Testis (tissue), 3 donors: ENCODE measurements around the gene FHOD3. TPM values are rescaled to one million over a fixed set of nuclear protein-coding genes. Genes with fewer than 3 reads are reported as not detected.

ENCODE experiments used
- DNase-seq: peaks from one replicate; pipeline ENCODE4 v3.0.0-alpha.2; 2019
- H3K27ac ChIP-seq, 2 donors: fragments of 200-600 bp; sonication (generic); one replicate each; pipeline ENCODE4 v1.5.1; 2019
- H3K27me3 ChIP-seq: fragments of 200-600 bp; sonication (generic); one replicate; pipeline ENCODE4 v1.5.1; 2019
- H3K36me3 ChIP-seq: fragments of 200-600 bp; sonication (generic); one replicate; pipeline ENCODE4 v1.5.1; 2017; ENCODE audit warnings: low read depth; ENCODE audit errors: missing control alignments
- H3K4me1 ChIP-seq: fragments of 200-600 bp; sonication (generic); one replicate; pipeline ENCODE4 v1.5.1; 2019
- H3K4me3 ChIP-seq, 2 donors: fragments of 200-600 bp; sonication (generic); one replicate each; pipeline ENCODE4 v1.5.1; 2017 to 2019
- H3K9me3 ChIP-seq: fragments of 200-600 bp; sonication (generic); one replicate; pipeline ENCODE4 v1.5.1; 2017
- CTCF ChIP-seq, 3 experiments: fragments of 450-650 bp in 2 of 3; fragments of 200-600 bp in 1 of 3; sonication (generic) in 1 of 3; IDR thresholded peaks; one replicate each; pipeline ENCODE4 v1.5.1; 2016 to 2019; ENCODE audit warnings: antibody characterized with exemption in 3 of 3, mild to moderate bottlenecking in 2 of 3, moderate library complexity in 1 of 3
- POLR2A ChIP-seq: fragments of 450-650 bp; IDR thresholded peaks from one replicate; pipeline ENCODE4 v1.6.1; 2017; ENCODE audit warnings: antibody characterized with exemption, mild to moderate bottlenecking, moderate library complexity
- WGBS, 2 donors: methylation state at CpG; one replicate each; pipeline ENCODE4 v1.1.5; 2018; 5-methylcytosine and 5-hydroxymethylcytosine counted together
- intact Hi-C: fragments of 100-400 bp; cut with DNase I; formaldehyde crosslinking; loops from one replicate; pipeline ENCODE4 v1.15.1; 2023; ENCODE audit warnings: low total_unique reads
- polyA plus RNA-seq: library from polyadenylated mRNA; stranded (reverse); fragments of 350-450 nt; fragmentation: Illumina TruSeq; extraction: RNeasy Lipid Tissue Mini Kit (QIAGEN cat#74804); gene quantifications from one replicate; pipeline ENCODE4 v1.2.3, GENCODE V29; 2014; ENCODE audit warnings: low read depth, low replicate concordance; ENCODE audit not compliant: insufficient read depth
- total RNA-seq, 2 donors: library from RNA; depleted of rRNA; stranded (reverse); fragments of >200 nt; gene quantifications; one replicate each; pipeline ENCODE4 v1.2.3, GENCODE V29; 2016

Gene FHOD3
- total and polyA plus RNA-seq, 3 donors from 2014 or later = 6.5 to 46.8 (median 37.3) TPM

GRCh38 chr18:36734596-36734995 lies 437.1 kb downstream of the FHOD3 start:
- H3K4me3 ChIP-seq = no peak overlapping the region
- no peak overlapping the region for H3K27ac ChIP-seq
- no peak for TF ChIP-seq CTCF (IDR thresholded peaks at IDR 0.05)
- no peak for TF ChIP-seq POLR2A
- H3K36me3 ChIP-seq = no peaks in the 10 kb centered on the region
- 86 to 89% methylated on average over 4 of the region's 4 CpGs for WGBS, 2 donors
- H3K4me1 ChIP-seq = no peaks in the 10 kb centered on the region
- H3K27me3 ChIP-seq = no peaks in the 10 kb centered on the region
- intact Hi-C loops = no loop called here
- DNase-seq = no peak
- H3K9me3 ChIP-seq = no peaks in the 10 kb centered on the region

DNA sequence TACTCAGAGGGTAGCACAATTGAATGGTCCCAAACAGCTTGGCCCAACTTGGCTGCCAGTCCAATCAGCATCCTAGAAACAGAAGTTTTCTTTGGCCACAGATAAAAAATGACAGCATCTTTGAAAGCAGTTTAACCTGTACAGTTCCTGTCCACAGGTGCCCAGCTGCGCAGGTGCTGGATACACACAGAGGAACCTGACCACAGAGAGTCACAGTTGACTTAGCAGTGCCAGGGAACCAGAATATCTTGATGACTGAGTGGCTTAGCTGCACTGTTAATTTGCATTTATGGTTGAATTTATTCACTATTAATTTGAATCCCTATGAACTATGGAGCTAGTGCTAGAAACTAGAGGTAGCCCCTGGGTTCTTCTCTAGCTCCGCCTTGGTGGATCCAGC lies 437.6 kb downstream of the FHOD3 start:
- WGBS, 2 donors = 87 to 100% methylated on average over 2 of the region's 2 CpGs
- H3K4me1 ChIP-seq = no peaks in the 10 kb centered on the region
- no peaks in the 10 kb centered on the region for H3K9me3 ChIP-seq
- DNase-seq = no peak
- TF ChIP-seq CTCF (IDR thresholded peaks at IDR 0.05) = no peak
- TF ChIP-seq POLR2A = no peak
- H3K27ac ChIP-seq = no peak overlapping the region
- H3K27me3 ChIP-seq = no peaks in the 10 kb centered on the region
- H3K4me3 ChIP-seq = no peak overlapping the region
- no peaks in the 10 kb centered on the region for H3K36me3 ChIP-seq
- intact Hi-C loops = no loop called here

GRCh38 chr18:36736094-36736493 lies 438.6 kb downstream of the FHOD3 start:
- TF ChIP-seq POLR2A (no peak), CTCF (IDR thresholded peaks at IDR 0.05) (no peak)
- H3K27me3 ChIP-seq = no peaks in the 10 kb centered on the region
- DNase-seq = no peak
- no peaks in the 10 kb centered on the region for H3K9me3 ChIP-seq
- H3K4me1 ChIP-seq = no peaks in the 10 kb centered on the region
- intact Hi-C loops = no loop called here
- H3K27ac ChIP-seq = no peak overlapping the region
- H3K36me3 ChIP-seq = no peaks in the 10 kb centered on the region
- no peak overlapping the region for H3K4me3 ChIP-seq
- WGBS, 2 donors = 79 to 97% methylated on average over 5 to 6 of the region's 6 CpGs

GRCh38 chr18:36737316-36737715 lies 439.8 kb downstream of the FHOD3 start:
- Histone ChIP-seq H3K9me3 (no peaks in the 10 kb centered on the region), H3K27ac (no peak overlapping the region), H3K27me3 (no peaks in the 10 kb centered on the region), H3K4me1 (no peaks in the 10 kb centered on the region), H3K36me3 (no peaks in the 10 kb centered on the region), H3K4me3 (no peak overlapping the region)
- WGBS, 2 donors = 86 to 89% methylated on average over 3 of the region's 3 CpGs
- TF ChIP-seq POLR2A (no peak), CTCF (IDR thresholded peaks at IDR 0.05) (no peak)
- intact Hi-C loops = no loop called here
- no peak for DNase-seq

- Histone ChIP-seq H3K36me3 (no peaks in the 10 kb centered on the region), H3K9me3 (no peaks in the 10 kb centered on the region), H3K4me1 (no peaks in the 10 kb centered on the region), H3K27ac (no peak overlapping the region), H3K4me3 (no peak overlapping the region), H3K27me3 (no peaks in the 10 kb centered on the region)
- DNase-seq = no peak
- TF ChIP-seq CTCF (IDR thresholded peaks at IDR 0.05) (no peak), POLR2A (no peak)
- intact Hi-C loops = no loop called here
- WGBS, 2 donors = 75 to 87% methylated on average over 6 of the region's 6 CpGs
These were observed 446.9 kb downstream of the FHOD3 start for GRCh38 chr18:36744261-36744876.
